ENCODE measurements around the gene NTRK3. TPM values are rescaled to one million over a fixed set of nuclear protein-coding genes. Genes with fewer than 3 reads are reported as not detected.
A peak's percentile ranks its signal among the peaks of the same experiment; 100 is the strongest.

NTRK3 gene
- total and polyA plus RNA-seq, 2 of the 8 experiments (the other 6 are each of a cell fraction or from before 2014, with no cell fraction given), result 4.5 to 6.8 TPM

DNA sequence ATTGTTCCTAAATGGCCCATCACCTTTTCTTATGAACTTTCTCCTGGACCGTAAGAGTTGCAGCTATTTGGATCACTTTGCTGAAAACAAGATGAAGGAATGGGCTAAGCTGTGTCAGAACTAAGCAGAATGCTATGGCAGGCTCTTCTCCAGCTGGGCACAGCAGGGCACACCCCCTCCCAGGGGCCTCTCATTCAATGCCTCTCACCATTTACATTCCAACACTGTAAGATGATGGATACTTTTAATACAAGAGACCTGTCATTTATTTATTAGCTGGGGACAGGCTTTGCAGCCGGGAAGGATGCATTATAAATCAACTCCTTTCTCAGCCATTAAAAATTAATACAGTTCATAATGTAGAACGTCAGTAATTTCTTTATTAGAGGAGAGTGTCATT lies 240.1 kb downstream of the NTRK3 start:
- no peak overlapping the region for H2BK120ac ChIP-seq (replicated peaks; ENCODE audit: low read depth, low read length)
- H3K79me1 ChIP-seq (ENCODE audit: low read depth, low read length), result no peaks in the 10 kb centered on the region
- POLR2A ChIA-PET (ENCODE audit: partially characterized antibody), result no interaction called here
- 0 out of 4 replicates have a peak overlapping the region, but pooled peaks of 1 of the 2 experiments have one; percentile 14 for H3K4me2 ChIP-seq (ENCODE audit: insufficient read depth in 1 of 2, low read depth in 2 of 2, low read length in 2 of 2)
- no peak overlapping the region for H4K91ac ChIP-seq (replicated peaks; ENCODE audit: insufficient read length, low read length)
- H2BK12ac ChIP-seq (ENCODE audit: low read depth, low read length), result no peak overlapping the region
- H3K14ac ChIP-seq (ENCODE audit: insufficient read length), result no peak overlapping the region
- H4K20me1 ChIP-seq (replicated peaks in 1 of 2; ENCODE audit: control insufficient read depth in 1 of 2, insufficient read depth in 2 of 2, low read length in 2 of 2), result no peaks in the 10 kb centered on the region
- no peak overlapping the region for H3K4ac ChIP-seq (replicated peaks; ENCODE audit: insufficient read length, low read depth, low read length)
- H3K4me3 ChIP-seq (ENCODE audit: extremely low read depth in 1 of 4, insufficient read depth in 2 of 4, low read depth in 3 of 4, low read length in 4 of 4), result no peak overlapping the region; a peak in 1 of 8 replicates
- H2AFZ ChIP-seq (ENCODE audit: low read length), result no peak overlapping the region
- H3K4me1 ChIP-seq (replicated peaks in 1 of 4; ENCODE audit: control insufficient read depth in 3 of 4, insufficient read depth in 4 of 4, low read length in 3 of 4), result peaks cover 2 to 15% (median 8%) of the 10 kb centered on the region in 4 experiments; a peak in 5 of 7 replicates
- no peak overlapping the region for H2BK5ac ChIP-seq (ENCODE audit: low read depth, low read length)
- H4K8ac ChIP-seq (ENCODE audit: extremely low read depth, insufficient read depth, low read length), result no peak overlapping the region
- no peak overlapping the region for H2BK15ac ChIP-seq (ENCODE audit: low read length)
- no peaks in the 10 kb centered on the region for H3K23me2 ChIP-seq (ENCODE audit: low read depth, low read length)
- no peak overlapping the region for H2AK5ac ChIP-seq (ENCODE audit: low read depth, low read length)
- no peak overlapping the region for H3K23ac ChIP-seq (ENCODE audit: insufficient read length)
- H3K18ac ChIP-seq (ENCODE audit: extremely low read depth, low read length), result no peak overlapping the region
- H2BK20ac ChIP-seq (ENCODE audit: low read length), result no peak overlapping the region
- no peak overlapping the region for H3K56ac ChIP-seq (replicated peaks; ENCODE audit: insufficient read length, low read depth, low read length)
- WGBS, 2 experiments (ENCODE audit: extremely low coverage in 1 of 2, insufficient coverage in 1 of 2, insufficient read length in 1 of 2, insufficient replicate concordance in 2 of 2, low coverage in 1 of 2, low lambda C conversion rate in 2 of 2, missing lambda C conversion rate in 1 of 2), result 79% methylated on average over 3 of the region's 3 CpGs; no CpG with 5 or more reads in 1 of the 2 experiments
- no peaks in the 10 kb centered on the region for H3K79me2 ChIP-seq (ENCODE audit: control insufficient read depth in 1 of 2, insufficient read depth in 2 of 2, low read length in 2 of 2)
- TF ChIP-seq TEAD4 (IDR thresholded peaks at IDR 0.05; ENCODE audit: low read depth, low read length), result 0 out of 2 replicates have a peak, but pooled peaks have one; percentile 10
- TF ChIP-seq SP1 (IDR thresholded peaks at IDR 0.05; ENCODE audit: low read depth, low read length), result no peak
- no peak overlapping the region for H4K5ac ChIP-seq (ENCODE audit: insufficient read length, low read depth, low read length)
- no peaks in the 10 kb centered on the region for H3K36me3 ChIP-seq (ENCODE audit: control insufficient read depth in 2 of 4, insufficient read depth in 4 of 4, low read length in 3 of 4)
- H3K27me3 ChIP-seq (replicated peaks in 1 of 4; ENCODE audit: control insufficient read depth in 3 of 4, extremely low read depth in 1 of 4, insufficient read depth in 3 of 4, low read length in 3 of 4), result no peaks in the 10 kb centered on the region
- FAIRE-seq (no peak), DNase-seq (ENCODE audit: low read depth in 1 of 2, low spot score in 2 of 2) (no peak)
- no peak overlapping the region for H3K9ac ChIP-seq (replicated peaks in 1 of 4; ENCODE audit: extremely low read depth in 1 of 4, low read depth in 3 of 4, low read length in 3 of 4)
- CTCF ChIA-PET (ENCODE audit: partially characterized antibody), result interaction anchor here (0.9 to 3.0 kb wide), 6 partner anchors 7 to 230 kb away, joined by 3 to 11 read pairs (median 4); no protein-coding TSS in a partner anchor
- H3K9me3 ChIP-seq (ENCODE audit: insufficient read depth in 2 of 2, low read depth in 1 of 2, low read length in 1 of 2), result no peaks in the 10 kb centered on the region
- no peak overlapping the region for H3K27ac ChIP-seq (ENCODE audit: low read depth, low read length)
